Stimulated activated CD8-positive, alpha-beta memory T cell treated with anti-CD3 and anti-CD28 coated beads, Interleukin-4, amount 100 ng/mL, for 4 hours (primary cell): ENCODE measurements around the gene KRTAP4-9.
"Not testable (repeated sequence)": the region's sequence is repeated elsewhere in the genome, so short reads cannot be mapped to it uniquely, and the experiment has no call there.

ENCODE experiments used
- DNase-seq, 2 donors: peaks; one replicate each; pipeline ENCODE4 v3.0.0-alpha.2; 2020; ENCODE audit warnings: low read depth in 2 of 2, low spot score in 1 of 2

Gene KRTAP4-9

GRCh38 chr17:41105347-41105746 lies at the start of gene KRTAP4-9:
Gene KRTAP4-9, plus strand, starts transcription at chr17:41105389. Its CDS starts 0 bp downstream, at chr17:41105389.
- DNase-seq = not testable (repeated sequence)

GRCh38 chr17:41057547-41057946 lies 47.6 kb upstream of the KRTAP4-9 start:
- no peak for DNase-seq

DNA sequence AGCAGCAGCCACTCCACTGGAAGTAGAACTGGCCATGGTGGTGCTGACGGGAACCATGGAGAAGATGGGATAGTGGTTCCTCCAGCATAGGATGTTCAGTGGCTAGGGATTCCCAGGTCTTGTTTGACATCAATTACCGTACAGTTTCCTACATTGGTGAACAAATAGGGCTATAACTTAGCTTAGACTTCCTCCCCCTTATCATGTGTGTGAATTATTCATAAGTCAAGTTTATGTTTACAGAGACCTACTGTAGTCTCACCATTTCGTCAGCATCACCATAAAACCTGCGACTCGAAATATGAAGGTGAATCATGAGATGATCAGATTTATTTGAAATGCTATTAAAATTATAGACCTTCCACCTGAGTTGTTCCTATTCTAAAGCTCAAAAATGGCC lies 46.4 kb upstream of the KRTAP4-9 start:
- no peak for DNase-seq

- not testable (repeated sequence) for DNase-seq
Observed at GRCh38 chr17:41059276-41060051, 45.7 kb upstream of the KRTAP4-9 start.

DNA sequence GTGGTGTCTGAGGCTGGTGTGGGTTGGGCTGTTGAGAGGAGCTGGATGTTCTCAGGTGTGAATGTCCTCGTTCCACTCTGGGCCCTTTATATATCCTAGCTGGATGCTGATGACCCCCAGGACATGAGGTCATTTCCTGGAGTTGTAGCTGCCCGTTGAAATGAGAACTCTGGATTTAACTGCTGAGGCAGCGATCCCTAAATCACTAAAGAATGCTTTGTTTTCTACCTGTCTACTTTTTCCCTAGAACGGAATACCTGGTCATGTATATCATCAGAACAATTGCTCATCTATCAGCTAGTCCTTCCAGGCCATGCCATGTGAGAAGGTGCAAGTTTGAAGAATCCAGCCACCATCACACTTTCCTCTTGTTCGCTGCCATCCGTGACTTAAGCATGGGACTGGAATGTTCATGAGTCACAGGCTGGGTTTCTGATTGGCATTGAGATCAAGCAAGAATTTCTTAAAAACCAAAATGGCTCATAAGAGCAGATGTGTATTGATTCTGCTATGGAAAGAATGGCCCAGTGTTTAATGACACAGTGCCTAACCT lies 45.1 kb upstream of the KRTAP4-9 start, which contains the start of gene KRTAP2-3:
Gene KRTAP2-3 (minus strand): TSS at position 63 of the 553 bp plus-strand sequence. CDS start 64 bp downstream, outside the sequence.
- no peak for DNase-seq

GRCh38 chr17:41061964-41062363 lies 43.2 kb upstream of the KRTAP4-9 start:
- no peak for DNase-seq

GRCh38 chr17:41063449-41063848 lies 41.7 kb upstream of the KRTAP4-9 start:
- DNase-seq = no peak

DNA sequence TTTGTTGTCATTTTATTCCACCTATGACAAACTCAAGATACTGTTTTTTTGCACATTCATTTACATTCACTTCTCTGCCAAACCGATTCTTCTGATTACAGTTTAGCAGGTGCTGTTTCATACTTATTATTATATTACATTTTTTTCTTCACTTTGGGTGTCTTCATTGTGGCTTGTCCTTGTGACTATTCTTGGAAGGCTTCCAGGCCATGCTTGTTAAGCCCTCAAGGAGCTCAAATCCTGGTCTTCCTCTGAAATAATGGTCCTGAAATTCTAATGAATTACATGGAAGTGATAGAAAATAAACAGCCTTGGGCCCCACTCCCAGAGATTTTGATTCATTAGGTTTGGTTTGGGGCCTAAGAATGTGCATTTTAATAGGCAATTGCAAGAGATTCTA lies 40.9 kb upstream of the KRTAP4-9 start:
- no peak for DNase-seq

- DNase-seq = not testable (repeated sequence)
Observed at GRCh38 chr17:41065016-41065689, 40.0 kb upstream of the KRTAP4-9 start.

DNA sequence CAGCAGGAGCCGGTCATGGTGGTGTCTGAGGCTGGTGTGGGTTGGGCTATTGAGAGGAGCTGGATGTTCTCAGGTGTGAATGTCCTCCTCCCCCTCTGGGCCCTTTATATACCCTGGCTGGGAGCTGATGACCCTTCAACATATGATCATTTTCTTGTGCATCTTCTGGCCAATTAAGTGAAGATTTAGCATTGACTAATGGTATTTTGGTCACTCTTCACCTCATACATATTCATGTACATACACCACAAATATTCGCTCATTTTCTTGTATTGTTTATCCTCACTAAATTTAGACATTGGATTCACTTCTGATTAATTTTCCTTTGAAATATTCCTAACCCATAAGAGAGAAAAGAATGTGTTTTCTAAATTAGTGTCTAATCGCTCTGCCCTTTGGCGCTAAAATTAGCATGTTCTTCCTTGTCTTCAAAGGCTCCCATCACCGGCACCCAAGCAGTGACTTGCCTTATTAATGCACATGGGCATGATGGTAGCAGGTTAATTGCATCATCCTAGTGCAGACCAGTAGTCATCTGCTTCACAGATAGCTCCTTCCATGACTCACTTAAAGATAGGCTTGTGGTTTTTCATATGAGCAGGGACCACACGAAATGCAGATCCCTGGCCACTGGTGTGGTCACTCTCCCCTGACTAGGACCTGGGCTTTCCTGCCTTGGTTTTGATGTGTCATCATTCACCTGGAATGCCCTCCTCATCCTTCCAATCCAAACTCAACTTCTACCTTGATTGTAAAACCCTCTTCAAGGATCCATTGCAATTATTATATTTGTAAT lies 39.2 kb upstream of the KRTAP4-9 start, which contains the start of gene KRTAP2-4:
Gene KRTAP2-4 (minus strand): TSS at position 51 of the 796 bp plus-strand sequence. CDS start 34 bp downstream, at position 17.
- DNase-seq = no peak

DNA sequence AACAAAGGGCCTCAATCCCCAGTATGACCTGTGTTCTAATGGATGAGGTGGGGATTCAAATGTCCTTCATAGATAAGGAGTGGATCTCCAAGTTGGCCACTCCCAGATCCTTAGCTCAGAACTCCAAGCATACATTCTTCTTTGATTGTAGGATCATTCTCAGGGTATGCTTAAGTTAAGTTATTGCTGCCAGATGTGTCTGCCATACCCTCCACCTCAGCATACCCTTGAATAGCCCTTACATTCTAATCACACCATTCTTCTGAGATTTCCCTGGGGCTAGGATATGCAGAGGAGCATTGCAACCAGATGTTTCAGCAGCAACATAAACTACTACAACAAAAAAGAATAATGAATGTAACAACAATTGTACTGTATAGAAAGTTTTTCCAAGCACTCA lies 37.9 kb upstream of the KRTAP4-9 start:
- DNase-seq = no peak

- no peak for DNase-seq
Observed at GRCh38 chr17:41069031-41069430, 36.2 kb upstream of the KRTAP4-9 start.

DNA sequence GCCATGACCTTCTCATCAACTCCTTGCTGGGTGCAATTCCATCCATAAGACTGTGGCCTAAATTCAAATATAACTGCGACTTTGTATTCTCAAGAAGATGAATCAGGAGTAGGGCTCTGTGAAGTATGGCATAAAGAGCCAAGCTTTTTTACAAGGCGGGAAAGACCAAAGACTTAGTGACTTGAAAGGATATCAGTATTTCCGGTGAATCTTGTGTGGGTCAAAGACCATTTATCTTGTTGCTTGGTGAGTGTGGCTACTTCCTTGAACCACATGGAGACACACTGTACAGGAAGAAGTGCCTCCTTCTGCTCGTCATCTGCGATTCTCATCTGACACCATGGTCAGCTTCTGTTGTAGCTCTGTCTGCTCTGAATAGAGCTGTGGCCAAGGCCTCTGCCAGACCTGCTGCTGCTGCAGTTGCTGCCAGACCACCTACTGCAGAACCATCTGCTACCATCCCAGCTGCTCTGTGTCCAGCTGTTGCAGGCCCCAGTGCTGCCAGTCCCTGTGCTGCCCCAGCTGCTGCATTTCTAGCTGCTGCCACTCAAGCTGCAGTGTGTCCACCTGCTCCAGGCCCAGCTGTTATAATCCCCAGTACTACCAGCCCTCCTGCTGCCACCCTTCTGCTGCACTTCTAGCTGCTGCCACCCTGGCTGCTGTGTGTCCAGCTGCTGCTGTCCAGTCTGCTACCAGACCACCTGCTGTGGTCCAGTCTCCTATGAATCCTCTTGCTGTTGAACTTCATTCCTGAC lies 33.4 kb upstream of the KRTAP4-9 start:
- DNase-seq = no peak

DNA sequence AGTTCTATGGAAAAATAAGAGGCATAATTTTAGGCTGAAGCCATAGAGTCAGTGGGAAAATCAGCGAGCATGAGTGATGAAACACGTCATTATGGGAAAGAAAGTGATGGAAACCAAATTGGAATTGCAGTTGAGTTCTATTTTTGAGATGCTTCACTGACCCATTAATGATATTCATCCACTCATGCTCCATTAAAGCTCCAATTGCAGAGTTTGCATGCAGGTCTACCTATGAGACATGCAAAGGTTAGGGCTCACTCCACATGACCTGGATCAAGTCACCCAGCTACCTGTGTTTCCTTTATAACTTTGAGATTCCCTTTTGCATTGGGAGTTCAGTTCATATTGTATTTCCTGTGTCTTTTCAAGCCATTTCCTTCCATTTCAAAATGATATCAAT lies 31.5 kb upstream of the KRTAP4-9 start:
- no peak for DNase-seq

DNA sequence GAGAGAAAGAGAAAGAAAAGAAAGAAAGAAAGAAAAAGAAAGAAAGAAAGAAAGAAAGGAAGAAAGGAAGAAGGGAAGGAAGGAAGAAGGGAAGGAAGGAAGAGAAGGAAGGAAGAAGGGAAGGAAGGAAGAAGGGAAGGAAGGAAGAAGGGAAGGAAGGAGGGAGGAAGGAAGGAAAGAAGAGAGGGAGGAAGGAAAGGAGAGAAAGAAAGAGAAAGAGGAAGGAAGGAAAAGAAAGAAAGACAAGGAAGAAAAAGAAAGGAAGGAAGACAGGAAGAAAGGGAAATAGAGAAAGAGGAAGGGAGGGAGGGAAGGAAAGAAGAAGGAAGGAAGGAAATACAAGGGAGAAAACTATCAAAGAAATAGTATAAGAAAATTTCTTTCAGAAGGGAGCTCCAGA lies 28.4 kb upstream of the KRTAP4-9 start:
- DNase-seq = no peak

DNA sequence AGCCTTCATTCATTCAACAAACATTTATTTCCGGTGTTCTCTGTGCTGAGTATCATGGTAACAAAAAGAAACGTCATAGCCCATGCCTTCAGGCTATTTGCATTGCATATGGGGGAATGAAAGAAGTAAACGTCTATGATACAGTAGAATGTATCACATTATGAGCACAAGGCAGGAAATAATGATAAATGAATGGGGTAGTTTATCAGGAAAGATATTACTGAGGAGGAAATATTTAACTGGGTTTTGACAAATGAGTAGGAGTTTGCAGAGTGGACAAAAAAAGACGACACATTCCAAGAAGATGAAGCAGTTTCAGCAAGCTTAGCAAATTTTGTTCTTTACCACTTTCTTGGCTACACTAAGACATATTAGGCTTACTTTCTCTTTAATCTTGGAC lies 22.6 kb upstream of the KRTAP4-9 start:
- no peak for DNase-seq

- not testable (repeated sequence) for DNase-seq
Observed at GRCh38 chr17:41083427-41083826, 21.8 kb upstream of the KRTAP4-9 start.

- DNase-seq = not testable (repeated sequence)
Observed at GRCh38 chr17:41084100-41084856, 20.9 kb upstream of the KRTAP4-9 start, which contains the start of gene KRTAP4-7. Gene KRTAP4-7, plus strand, starts transcription at chr17:41084150. Its CDS starts 57 bp downstream, at chr17:41084207.

GRCh38 chr17:41088760-41089352 lies 16.3 kb upstream of the KRTAP4-9 start:
- DNase-seq = not testable (repeated sequence)
